ENCODE results near the gene TCAP.

The TCAP gene

DNA sequence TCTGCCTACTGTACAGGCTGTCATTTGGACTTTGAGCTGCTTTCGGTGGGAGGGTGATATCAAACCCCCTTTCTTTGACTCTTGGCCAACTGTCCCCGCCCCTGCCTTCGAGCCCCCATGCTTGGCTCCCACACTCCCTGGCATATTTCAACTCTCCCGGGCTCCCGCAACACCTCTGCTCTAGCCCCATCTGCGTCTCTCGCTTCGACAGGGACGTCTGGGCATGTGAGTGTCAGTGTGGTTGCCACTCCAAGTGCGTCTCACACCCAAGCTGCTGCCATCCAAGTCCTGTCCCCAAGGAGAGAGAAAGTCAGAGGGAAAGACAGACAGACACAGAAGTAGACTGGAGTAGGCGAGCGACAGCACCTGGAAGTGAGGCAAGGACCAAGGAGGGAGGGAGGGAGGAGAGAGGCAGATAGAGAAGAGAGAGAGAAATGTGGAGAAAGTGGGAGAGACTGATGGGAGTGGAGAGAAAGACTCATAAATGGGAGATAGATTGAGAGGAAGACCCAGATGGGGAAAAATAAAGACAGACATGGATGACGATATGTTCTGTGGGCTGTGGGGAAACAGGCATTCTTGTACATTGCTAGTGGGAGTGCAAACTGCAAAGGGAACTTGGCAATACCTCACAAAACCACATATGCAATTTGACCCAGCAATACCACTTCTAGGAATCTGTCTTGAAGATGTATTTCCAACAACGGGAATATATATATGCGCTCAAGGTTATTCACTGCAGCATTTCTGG, 16.4 kb upstream of the TCAP start:
- DNase-seq = peak in 3 of 58 donors; percentile 18 to 40 (median 39)

DNA sequence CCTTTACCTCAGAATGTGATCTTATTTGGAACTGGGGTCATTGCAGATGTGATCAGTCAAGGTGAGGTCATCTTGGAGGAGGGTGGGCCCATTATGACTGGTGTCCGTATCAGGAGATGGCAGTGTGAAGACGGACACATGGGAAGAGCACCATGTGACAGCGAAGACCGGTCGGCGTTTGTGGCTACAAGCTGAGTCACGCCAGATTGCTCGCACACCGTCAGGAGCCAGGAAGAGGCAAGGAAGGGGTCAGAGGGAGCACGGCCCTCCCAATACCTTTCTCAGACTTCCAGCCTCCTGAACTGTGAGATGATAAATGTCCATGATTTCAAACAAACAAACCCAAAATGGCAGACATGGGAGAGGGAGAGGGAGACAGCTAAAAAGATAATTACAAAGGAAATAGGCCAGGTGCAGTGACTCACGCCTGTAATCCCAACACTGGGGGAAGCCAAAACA, 15.0 kb upstream of the TCAP start:
- DNase-seq = no peak

DNA sequence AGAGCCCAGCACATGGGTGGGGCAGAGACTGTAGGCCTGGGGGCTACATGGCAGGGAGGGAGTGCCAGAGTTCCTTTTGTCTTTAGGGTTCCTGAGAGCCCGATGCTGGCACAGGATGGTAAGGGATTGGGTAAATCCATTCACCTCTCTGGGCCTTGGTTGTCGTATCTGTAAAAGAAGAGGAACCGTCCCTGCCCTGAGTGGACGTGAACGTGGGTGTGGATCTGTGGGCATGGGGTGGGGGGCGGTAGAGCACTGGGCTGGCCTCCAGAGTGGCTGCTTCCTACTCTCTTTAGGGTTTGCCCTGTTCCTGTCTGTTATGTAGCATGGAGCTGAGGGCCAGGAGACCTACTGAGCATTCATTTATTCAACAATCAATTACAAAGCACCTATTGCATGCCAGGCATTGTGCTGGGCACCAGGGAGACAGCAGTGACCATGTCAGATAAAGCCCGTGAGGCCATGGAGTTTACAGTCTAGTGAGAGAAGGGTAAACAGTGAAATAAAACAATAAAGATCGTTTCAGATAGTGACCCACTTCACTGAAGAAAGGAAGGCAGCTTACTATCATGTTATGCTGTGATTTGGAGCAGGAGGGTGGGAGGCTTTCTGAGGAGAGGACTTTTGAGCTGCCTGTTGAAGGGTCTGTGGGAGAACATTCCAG, 13.1 kb upstream of the TCAP start:
- no peak for DNase-seq

DNA sequence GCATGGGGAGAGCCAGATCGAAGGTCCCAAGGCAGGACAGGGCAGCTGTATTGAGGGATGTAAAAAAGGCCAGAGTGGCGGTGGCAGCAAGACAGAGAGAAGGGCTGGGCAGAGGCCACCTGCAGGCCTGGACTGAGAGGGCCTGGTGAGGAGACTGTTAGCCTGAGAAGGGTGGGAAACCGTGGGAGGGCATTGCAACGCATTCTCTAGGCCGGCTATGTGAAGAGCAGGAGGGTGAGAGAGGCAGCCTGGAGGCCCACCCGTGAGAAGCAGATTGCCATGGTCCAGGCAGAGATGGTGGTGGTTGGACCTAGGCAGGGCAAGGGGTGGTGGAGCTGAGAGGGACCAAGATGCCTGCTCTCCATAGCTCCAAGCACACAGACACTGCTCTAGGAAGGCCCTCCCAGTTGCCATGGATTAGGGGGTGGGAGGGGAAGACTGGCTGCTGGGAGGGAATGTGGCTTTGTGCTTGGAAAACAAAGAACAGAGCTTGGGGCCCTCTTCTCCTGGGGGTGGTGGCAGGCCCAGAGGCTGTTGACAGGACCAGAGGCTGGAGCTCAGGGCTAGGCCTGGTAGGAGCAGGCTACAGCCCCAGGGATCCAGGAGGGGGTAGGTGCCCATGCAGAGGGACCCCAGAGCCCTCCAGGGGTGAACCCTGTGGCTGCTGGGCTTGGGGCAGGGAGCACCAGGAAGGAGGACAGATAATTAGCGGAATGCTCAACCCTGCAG, 12.4 kb upstream of the TCAP start:
- peak in 40 of 58 donors; percentile 21 to 82 (median 56) for DNase-seq

DNA sequence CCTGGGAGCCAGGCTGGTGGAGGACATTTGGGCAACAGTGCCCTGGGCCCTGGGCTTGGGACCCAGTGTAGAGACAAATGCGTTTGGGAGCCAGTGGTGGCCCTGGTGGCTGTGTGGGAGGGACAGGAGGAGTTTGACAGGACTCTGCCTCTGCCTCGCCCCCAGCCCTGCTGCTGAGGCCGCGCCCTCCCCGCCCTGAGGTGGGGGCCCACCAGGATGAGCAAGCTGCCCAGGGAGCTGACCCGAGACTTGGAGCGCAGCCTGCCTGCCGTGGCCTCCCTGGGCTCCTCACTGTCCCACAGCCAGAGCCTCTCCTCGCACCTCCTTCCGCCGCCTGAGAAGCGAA, 11.9 kb upstream of the TCAP start:
- no peak for DNase-seq

DNA sequence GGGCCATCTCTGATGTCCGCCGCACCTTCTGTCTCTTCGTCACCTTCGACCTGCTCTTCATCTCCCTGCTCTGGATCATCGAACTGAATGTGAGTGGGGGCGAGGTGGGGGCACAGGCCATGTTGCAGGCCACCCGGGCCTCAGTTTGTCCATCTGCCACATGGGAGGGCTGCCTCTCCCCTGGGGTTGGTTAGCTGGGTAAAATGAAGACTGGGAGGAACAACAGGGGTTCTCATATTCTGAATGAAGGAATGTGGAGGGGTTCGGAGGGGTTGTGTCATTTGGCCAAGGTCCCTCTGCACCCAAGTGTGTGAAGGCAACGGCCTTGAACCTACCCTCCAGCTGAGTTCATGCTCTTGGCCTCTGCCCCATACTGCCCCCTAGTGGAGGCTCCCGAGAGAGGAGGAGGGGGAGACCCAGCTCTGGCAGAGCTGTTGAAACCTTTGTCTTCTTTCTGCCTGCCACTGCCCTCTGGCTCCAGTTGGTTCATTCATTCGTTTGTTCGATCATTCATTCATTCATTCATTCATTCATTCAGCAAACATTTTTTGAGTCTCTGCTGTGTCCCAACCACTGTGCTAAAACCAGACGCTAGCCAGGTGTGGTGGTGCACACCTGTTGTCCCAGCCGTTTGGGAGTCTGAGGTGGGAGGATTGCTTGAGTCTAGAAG, 11.4 kb upstream of the TCAP start:
- DNase-seq = peak in 41 of 58 donors; percentile 8 to 79 (median 39)

DNA sequence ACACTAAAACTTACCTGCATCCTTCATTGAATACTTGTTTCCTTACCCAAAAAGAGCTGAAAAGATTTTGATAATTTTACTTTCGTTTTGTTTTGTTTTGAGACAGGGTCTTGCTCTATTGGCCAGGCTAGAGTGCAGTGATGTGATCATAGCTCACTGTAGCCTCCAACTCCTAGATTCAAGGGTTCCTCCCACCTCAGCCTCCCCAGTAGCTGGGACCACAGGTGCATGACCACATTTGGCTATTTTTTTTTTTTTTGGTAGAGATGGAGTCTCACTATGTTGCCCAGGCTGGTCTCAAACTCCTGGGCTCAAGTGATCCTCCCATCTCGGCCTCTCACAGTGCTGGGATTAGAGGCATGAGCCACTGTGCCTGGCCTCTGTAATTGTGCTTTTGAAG, 10.0 kb upstream of the TCAP start:
- no peak for DNase-seq

DNA sequence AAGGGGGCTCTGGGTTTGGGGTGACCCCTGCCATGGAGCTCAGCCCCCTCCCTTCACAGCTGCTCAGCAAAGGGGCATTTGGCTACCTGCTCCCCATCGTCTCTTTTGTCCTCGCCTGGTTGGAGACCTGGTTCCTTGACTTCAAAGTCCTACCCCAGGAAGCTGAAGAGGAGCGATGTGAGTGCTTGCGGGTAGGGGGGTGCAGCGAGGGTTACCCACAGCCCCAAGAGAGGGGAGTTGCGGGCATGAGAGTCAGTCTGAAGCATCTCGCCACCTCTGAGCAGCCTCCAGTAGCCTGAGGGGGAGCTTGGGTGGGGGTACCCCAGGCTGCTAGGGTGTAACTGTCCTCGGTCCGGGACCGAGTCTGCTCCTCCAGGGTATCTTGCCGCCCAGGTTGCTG, 6.8 kb upstream of the TCAP start:
- DNase-seq = no peak

DNA sequence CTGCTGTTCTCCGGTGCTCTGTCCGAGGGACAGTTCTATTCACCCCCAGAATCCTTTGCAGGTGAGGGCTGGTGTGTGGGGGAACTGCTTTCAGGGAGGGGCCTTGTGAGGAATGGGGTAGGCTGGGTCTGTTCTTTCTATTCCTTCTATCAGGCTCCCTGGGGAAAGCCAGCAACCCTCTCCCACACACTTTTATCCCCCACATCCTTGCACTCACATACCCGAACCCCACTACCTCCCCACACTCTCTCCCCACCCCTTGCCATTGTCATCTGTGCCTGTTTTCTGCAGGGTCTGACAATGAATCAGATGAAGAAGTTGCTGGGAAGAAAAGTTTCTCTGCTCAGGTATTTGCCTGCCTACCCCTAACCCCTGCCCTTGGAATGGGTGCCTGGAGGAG, 6.4 kb upstream of the TCAP start:
- DNase-seq = peak in 1 of 58 donors; percentile 36

DNA sequence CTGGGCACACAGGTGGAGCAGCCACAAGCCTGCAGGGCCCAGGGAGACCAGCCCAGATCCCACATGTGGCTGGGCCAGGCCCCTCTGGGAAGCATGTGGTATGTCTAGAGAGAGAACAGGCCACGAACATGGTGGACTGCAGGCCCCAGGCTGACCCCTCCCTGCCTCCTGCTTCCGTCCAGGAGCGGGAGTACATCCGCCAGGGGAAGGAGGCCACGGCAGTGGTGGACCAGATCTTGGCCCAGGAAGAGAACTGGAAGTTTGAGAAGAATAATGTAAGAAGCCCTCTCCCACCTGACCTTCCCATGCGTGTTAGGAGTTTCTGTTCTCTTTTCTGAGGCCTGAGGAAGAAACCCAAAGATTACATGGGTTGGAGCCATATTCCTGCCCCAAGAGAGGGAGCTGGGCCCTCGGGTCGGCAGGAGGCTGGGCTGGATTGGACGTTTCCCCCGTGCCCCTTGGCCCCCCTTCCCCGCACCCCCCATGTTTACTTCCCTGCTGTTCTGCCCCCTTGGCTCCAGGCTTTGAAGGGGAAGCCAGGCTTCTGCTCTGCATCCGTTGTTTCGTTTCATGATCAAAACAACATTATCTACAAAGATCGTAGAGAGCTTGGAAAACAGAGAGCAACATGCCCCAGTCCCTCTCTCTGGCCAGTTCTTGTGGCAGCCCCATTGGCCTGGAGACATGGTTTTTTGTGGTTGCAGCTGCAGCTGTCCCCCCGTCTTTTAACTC, 5.7 kb upstream of the TCAP start:
- no peak for DNase-seq

DNA sequence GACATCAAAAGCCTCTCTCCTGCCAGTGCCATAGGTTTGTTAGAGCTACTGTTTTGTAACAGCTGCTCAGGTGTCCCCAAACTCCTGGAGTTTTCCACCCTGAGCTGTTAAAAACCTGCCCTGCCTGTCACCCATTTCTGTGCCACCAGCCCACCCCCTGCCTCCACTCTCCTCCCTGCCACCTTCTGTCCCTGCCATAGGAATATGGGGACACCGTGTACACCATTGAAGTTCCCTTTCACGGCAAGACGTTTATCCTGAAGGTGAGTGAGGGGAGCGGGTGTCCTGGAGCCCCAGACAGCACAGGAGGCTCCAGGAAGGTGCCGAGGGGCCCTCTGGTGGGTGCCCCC, 5.2 kb upstream of the TCAP start:
- no peak for DNase-seq

DNA sequence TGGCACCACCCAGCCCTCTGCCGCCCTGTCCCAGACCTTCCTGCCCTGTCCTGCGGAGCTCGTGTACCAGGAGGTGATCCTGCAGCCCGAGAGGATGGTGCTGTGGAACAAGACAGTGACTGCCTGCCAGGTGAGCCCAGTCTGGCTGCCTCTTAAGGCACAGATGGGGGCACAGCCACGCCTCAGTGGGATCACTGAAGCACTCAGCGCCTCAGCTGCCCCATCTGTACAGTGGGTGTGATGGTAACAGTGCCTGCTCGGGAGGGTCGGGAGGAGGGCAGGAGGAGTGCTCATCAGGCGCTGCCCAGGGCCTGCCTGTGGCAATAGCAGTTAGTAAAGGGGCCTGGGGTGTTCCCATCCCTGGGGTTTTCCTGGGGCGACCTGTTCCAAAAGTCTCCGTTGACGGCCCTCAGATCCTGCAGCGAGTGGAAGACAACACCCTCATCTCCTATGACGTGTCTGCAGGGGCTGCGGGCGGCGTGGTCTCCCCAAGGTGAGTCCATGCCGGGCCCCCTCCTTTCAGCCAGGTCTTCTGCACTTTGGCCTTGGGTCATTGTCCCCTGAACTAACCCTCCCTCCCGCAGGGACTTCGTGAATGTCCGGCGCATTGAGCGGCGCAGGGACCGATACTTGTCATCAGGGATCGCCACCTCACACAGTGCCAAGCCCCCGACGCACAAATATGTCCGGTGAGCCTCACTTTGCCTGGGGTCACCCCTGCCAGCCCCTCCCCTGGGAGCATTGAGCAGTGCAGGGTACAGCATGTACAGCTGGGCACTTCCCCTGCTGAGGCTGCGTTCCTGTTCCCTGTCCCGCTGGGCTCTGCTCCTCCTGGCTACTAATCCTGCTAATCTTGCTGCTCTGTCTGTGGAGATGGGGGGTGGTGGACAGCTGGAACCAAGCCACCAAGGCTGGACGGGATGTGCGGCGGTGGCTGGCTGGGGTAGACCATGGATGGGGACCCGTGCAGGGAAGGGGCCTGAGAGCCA, 4.5 kb upstream of the TCAP start:
- peak in 1 of 58 donors; percentile 37 for DNase-seq

DNA sequence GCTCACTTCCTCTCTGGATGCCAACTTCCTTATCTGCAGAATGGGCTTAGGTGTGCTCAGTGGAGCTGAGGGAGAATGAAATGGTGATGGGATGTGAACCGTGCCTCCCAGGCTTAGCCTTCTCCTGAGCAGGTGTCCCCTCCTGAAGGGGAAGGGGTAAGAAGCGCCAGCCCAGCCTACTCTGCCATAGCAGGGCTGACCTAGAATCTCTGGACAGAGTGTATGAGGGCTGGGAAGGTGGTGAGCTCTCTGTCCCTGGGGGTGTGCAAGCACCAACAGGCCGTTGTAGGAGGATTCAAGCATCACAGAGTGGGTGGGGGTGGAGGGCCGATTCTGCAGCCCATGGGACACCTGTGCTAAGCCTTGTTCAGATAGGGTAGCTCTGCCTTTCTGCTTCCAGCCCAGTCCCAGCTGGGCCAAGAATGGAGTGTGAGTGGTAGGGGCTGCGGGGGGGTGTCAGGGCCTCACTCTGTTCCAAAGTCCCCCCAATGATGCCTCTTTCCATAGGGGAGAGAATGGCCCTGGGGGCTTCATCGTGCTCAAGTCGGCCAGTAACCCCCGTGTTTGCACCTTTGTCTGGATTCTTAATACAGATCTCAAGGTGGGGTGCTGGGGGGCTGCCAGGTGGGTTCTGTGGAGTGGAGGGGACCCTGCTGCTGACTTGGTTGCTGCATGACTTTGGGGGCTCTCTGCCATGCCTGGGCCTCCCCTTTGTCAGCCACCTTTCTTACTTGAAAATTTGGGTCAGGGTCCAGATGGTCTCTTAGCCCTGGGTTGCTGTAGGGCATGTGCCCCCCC, 3.2 kb upstream of the TCAP start:
- DNase-seq = no peak

DNA sequence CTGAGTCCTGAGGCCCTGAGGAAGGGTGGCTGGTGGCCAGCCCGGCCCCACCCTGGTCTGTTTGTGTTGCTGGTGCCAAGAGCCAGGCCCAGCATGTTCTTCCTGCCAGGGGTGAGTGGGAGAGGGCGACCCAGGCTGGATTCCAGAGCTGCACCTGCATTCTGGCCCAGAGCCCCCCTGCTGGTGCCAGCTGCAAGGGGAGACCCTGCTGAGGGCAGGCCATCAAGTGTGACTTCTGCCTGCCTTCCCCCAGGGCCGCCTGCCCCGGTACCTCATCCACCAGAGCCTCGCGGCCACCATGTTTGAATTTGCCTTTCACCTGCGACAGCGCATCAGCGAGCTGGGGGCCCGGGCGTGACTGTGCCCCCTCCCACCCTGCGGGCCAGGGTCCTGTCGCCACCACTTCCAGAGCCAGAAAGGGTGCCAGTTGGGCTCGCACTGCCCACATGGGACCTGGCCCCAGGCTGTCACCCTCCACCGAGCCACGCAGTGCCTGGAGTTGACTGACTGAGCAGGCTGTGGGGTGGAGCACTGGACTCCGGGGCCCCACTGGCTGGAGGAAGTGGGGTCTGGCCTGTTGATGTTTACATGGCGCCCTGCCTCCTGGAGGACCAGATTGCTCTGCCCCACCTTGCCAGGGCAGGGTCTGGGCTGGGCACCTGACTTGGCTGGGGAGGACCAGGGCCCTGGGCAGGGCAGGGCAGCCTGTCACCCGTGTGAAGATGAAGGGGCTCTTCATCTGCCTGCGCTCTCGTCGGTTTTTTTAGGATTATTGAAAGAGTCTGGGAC, 2.4 kb upstream of the TCAP start:
- DNase-seq = no peak

DNA sequence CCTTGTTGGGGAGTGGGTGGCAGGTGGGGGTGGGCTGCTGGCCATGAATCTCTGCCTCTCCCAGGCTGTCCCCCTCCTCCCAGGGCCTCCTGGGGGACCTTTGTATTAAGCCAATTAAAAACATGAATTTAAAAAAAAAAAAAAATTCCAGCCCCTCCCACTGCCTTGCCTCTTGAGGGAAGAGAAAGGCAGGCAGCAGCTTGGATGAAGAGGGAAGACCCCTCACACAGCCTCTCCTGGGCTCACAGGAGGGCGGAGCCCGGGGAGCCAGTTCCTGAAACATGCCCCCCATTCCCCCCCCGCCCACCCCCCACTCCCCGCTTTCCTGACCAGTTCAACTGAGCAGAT, 1.8 kb upstream of the TCAP start:
- DNase-seq = no peak

DNA sequence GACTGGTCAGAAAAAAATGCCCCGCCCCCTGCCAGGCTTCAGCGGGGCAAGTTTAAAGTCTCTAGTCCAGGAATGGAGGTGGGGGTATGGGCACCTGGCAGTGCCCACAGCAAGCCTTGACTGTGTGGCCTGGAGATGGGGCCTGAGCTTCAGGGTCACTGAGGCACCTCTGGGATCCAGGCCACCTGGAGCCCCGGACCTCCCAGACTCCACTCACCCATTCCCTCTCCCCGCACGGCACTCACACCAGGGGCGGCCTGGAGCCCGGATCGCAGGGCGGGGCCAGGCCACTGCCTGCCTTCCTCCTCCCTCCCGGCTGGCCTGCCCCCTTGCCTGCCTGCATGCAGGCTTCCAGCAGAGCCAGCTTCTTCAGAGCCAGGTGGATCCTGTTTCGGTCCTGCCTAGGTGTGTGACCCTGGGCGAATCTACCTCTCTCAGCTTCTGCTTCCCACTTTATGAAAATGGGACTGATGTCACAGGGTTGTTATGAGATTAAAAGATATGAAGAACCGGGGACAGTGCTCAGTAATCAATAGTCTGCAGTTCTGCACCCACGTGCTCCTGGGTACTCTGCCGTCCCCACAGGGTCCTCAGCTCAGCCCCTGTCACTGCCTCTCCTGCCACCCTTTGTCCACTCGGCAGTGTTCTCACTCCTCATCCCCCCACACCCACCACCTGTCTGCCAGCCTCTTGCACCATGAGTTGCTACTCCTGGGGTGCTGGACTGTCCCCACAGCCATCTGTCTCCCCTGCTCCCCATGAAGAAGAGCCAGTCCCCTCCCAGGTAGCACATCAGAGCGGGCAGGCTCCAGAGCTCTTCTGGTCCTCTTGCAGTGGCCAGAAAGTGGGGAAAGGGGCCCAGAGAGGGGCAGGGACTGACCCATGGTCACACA, 1.2 kb upstream of the TCAP start:
- no peak for DNase-seq

DNA sequence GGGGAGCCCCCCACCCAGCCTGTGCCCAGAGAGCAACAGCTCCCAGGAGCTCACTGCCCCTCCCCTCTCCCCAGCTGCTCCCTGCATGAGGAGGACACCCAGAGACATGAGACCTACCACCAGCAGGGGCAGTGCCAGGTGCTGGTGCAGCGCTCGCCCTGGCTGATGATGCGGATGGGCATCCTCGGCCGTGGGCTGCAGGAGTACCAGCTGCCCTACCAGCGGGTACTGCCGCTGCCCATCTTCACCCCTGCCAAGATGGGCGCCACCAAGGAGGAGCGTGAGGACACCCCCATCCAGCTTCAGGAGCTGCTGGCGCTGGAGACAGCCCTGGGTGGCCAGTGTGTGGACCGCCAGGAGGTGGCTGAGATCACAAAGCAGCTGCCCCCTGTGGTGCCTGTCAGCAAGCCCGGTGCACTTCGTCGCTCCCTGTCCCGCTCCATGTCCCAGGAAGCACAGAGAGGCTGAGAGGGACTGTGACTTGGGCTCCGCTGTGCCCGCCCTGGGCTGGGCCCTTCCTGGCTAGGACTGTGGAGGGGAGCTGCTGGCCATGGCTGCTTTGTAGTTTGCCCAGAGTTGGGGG, 584 bp downstream of the TCAP start:
- DNase-seq = peak in 9 of 58 donors; percentile 18 to 60 (median 37)
